Stimulated activated CD4-positive, alpha-beta T cell treated with anti-CD3 and anti-CD28 coated beads, Interleukin-12 subunit alpha, Interleukin-12 subunit beta, amount 100 ng/mL, for 48 hours (primary cell): ENCODE measurements around the gene SRSF7.
"Not testable (repeated sequence)": the region's sequence is repeated elsewhere in the genome, so short reads cannot be mapped to it uniquely, and the experiment has no call there.

Experiments
- DNase-seq, 3 donors: peaks; one replicate each; pipeline ENCODE4 v3.0.0-alpha.2; 2020; ENCODE audit warnings: low read depth in 2 of 3, low spot score in 1 of 3

The SRSF7 gene

GRCh38 chr2:38750891-38751595 is at the start of gene SRSF7:
TSS of gene SRSF7 (minus strand) at chr2:38751361. CDS start at chr2:38751256, 105 bp downstream.
- DNase-seq = peak; percentile 92 to 99 (median 93)

GRCh38 chr2:38797953-38798352 is 46.8 kb upstream of the SRSF7 start:
- DNase-seq = no peak

- DNase-seq = no peak
Observed at GRCh38 chr2:38797250-38797676, 46.1 kb upstream of the SRSF7 start.

DNA sequence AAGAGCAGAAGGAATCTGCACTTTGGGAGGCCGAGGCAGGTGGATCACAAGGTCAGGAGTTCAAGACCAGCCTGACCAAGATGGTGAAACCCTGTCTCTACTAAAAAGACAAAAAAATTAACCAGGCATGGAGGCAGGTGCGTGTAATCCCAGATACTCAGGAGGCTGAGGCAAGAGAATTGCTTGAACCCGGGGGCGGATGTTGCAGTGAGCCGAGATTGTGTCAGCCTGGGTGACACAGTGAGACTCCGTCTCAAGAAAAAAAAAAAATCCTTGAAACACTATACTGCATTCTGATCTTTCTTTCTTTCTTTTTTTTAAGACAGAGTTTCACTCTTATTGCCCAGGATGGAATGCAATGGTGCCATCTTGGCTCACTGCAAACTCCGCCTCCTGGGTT is 43.9 kb upstream of the SRSF7 start:
- not testable (repeated sequence) for DNase-seq

DNA sequence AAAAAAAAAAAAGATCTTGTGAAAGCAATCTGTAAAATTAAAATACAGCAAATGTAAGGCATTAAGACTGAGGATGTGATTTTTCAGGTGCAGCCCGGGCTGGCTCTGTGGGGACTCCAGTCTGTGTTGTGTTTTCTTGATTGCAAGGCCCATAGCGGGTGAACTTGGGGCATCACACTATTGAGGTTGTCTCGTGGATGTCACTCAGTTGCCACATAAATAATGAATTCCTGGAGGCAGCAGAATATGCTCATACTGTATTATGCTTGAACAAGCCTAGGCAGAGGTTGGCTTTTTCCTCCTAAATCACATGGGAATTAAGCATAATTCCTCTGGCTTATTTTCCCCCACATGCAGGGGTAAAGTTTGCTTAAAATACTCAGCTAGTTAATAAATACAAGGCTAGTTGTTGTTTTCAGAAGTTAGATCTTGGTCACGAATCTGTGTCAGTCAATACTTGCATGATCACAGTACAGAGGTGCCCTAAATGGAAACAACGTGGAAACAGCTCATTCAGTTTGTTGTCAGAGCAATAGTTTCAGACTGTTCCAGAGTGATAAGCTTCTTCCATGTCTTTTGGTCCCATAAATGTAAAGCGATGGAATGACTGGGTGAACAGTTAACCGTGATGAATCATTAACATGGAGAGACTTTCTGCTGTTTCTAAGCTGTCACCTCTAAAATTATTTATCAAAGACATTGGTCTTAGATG is 43.2 kb upstream of the SRSF7 start:
- no peak for DNase-seq

GRCh38 chr2:38793511-38793910 is 42.4 kb upstream of the SRSF7 start:
- DNase-seq = no peak

GRCh38 chr2:38792751-38793150 is 41.6 kb upstream of the SRSF7 start:
- no peak for DNase-seq

GRCh38 chr2:38792321-38792720 is 41.2 kb upstream of the SRSF7 start:
- DNase-seq = not testable (repeated sequence)

DNA sequence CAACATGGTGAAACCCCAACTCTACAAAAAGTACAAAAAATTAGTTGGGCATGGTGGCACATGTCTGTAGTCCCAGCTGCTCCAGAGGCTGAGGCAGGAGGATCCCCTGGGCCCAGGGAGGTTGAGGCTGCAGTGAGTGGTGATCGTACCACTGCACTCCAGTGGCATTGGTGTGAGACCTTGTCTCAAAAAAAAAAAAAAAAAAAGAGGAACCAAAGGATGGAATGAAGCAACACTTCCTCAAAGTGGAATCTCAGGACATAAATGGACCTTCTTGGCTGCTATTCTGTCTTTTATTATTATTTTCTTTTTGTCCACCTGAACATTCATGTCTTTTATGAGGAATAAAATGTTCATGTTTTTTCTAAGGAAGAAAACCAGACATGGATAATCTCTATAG is 40.6 kb upstream of the SRSF7 start:
- no peak for DNase-seq

- no peak for DNase-seq
Observed at GRCh38 chr2:38789691-38790090, 38.5 kb upstream of the SRSF7 start.

DNA sequence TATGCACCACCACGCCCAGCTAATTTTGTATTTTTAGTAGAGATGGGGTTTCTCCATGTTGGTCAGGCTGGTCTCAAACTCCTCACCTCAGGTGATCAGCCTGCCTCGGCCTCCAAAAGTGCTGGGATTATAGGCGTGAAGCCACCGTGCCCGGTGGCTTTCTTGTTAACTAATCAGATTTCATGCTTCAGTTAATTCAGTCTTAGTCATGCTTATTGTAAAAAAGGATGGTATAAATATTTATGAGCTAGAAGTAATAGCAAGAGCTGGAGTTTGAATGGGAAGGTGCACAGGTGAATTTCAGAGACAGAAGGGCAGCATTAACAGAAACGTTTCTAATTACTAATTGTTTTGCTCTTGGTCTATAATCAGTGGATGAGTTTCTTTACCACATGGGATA is 37.1 kb upstream of the SRSF7 start:
- no peak for DNase-seq

GRCh38 chr2:38783586-38783985 is 32.4 kb upstream of the SRSF7 start:
- DNase-seq = no peak

DNA sequence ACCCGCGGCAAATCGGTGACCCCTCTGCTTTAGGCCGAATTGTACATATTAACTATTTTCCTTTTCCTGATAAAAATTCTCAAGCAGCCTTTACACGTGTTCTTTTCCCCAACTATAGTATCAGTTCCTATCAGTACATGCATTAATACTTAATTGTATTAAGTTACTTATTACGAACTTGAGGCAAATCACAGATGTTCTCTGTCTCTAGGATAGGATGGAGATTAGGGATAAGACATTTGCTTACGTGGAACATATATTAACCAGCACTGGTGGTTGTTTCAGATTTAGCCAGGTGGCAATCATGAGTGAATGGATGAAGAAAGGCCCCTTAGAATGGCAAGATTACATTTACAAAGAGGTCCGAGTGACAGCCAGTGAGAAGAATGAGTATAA is 27.5 kb upstream of the SRSF7 start:
- no peak for DNase-seq

DNA sequence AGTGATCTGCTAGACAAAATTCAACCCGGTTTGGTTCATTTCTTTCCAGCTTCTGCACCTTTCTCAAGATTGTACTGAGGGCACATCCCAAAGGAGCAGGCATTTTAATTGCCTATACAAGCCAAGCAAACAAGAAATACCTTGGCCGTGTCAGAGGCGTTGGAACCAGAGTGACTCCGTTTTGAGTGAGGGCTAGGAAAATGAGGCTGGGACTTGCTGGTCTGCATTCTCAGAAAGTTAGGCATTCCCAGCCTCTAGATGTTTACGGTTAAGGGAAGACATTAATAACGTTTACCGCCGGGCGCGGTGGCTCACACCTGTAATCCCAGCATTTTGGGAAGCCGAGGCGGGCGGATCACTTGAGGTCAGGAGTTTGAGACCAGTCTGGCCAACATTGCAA is 25.4 kb upstream of the SRSF7 start:
- DNase-seq = no peak

DNA sequence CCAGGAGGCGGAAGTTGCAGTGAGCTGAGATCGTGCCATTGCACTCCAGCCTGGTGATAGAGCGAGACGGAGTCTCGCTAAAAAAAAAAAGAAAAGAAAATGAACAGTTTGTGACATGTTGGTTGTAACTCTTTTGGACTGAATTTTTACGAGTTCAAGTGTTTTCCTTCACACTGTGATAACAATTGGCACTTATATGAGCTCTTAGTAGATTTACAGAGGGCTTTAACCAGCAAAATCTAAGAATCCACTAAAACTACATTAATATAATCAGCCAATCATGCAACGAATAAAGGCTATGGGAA is 24.7 kb upstream of the SRSF7 start:
- no peak for DNase-seq

- no peak for DNase-seq
Observed at GRCh38 chr2:38775097-38775920, 24.1 kb upstream of the SRSF7 start.

DNA sequence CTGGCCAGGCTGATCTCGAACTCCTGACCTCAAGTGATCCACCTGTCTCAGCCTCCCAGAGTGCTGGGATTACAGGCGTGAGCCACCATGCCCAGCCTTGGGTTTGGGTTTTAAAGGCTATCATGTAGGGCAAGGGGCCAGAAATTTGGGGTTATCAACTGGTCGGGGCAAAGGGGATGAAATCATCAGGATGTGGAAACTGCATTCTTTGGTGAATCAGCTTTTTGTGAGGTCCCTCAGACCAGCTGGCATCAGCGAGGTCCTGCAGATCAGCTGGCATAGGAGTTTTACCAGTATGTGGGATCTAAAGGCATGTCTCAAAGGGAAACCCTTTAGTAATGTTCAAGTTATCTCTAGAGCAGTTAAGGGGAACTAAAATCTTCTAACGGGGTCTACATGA is 20.5 kb upstream of the SRSF7 start:
- no peak for DNase-seq

DNA sequence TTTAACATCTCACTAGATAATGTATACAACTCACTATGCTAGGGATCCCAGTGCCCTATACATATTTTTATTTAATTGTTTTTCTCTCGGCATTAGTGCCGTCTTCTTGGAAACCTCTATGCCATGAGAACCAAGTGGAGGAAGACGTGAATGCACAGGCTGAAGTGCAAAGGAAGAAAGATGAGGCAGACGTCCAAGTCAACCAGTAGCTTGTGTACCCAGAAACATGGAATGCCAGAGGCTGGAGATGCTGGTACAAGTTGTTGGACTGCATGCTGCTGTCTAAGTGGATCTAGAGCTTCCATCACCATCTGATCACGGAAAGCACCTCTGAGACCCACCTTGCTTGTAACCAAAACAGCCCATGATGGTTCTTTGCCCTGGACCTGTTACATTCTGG is 14.4 kb upstream of the SRSF7 start:
- no peak for DNase-seq

GRCh38 chr2:38765149-38765548 is 14.0 kb upstream of the SRSF7 start:
- DNase-seq = no peak

GRCh38 chr2:38763728-38764127 is 12.6 kb upstream of the SRSF7 start:
- no peak for DNase-seq

DNA sequence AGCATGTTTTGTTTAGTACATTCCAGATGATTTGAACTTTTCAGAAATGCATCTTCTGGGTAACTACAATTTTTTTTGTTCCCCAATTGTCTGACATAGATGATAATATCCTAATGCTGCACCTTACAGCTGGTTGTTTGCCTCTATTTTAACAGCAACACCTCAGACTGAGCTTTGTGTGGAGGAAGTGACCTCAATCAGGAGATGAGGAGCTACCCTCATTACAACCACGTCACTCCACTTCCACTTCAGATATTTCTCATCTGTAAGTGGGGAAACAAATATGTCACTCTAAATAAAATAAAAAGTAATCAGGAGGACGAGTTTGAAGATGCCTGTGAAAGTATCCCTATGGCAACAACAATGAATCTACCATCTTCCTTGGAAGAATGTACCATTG is 12.1 kb upstream of the SRSF7 start:
- no peak for DNase-seq

GRCh38 chr2:38755891-38756290 is 4.7 kb upstream of the SRSF7 start:
- not testable (repeated sequence) for DNase-seq
